SH-SY5Y (cell line): Measurements from ENCODE around the gene SMIM36.

Source experiments
- GATA2 ChIP-seq: IDR thresholded peaks from 2 replicates; pipeline ENCODE4 v1.6.1; 2011; ENCODE audit warnings: mild to moderate bottlenecking, low read depth, low read length
- GATA3 ChIP-seq: IDR thresholded peaks from 2 replicates; pipeline ENCODE4 v1.6.1; 2011; ENCODE audit warnings: low read depth, mild to moderate bottlenecking, low read length, moderate library complexity

GRCh38 chr17:55434721-55435120 lies 76.5 kb downstream of the SMIM36 start:
- no peak for TF ChIP-seq GATA3
- TF ChIP-seq GATA2, result no peak
